Caco-2 (cell line): ENCODE results near the gene SAMD8. TPM values are rescaled to one million over a fixed set of nuclear protein-coding genes. Genes with fewer than 3 reads are reported as not detected.
A peak's percentile ranks its signal among the peaks of the same experiment; 100 is the strongest.
"Not testable (repeated sequence)": the region's sequence is repeated elsewhere in the genome, so short reads cannot be mapped to it uniquely, and the experiment has no call there.

Source experiments
- BruUV-seq: library from RNA; stranded (reverse); fragments of 400-500 nt; replicated peaks from 2 replicates; lab custom pipeline; 2021; lab: Mats Ljungman, UMichigan
- CTCF ChIA-PET: fragments of 300-600 bp; sonication (Branson Sonifier 250); formaldehyde crosslinking; loops from one replicate; lab custom pipeline; 2022; ENCODE audit warnings: antibody characterized with exemption; lab: Charles Lee
- POLR2A ChIA-PET: fragments of 300-600 bp; sonication (Branson Sonifier 250); formaldehyde crosslinking; loops from one replicate; lab custom pipeline; 2022; ENCODE audit warnings: antibody characterized with exemption; lab: Charles Lee
- DNase-seq, 2 experiments: peaks; one replicate each; pipeline versions ENCODE4 v3.0.0 to v3.0.0-alpha.2; 2020 to 2022
- H3K27me3 ChIP-seq: replicated peaks from 2 replicates; pipeline ENCODE4 v1.6.0; 2011; ENCODE audit warnings: low read length; ENCODE audit not compliant: control insufficient read depth, insufficient read depth
- H3K36me3 ChIP-seq: 2 replicates; pipeline ENCODE4 v1.5.1; 2011; ENCODE audit warnings: low read length; ENCODE audit not compliant: control insufficient read depth, insufficient read depth
- H3K4me1 ChIP-seq: fragments of 250-450 bp; sonication (Bioruptor Pico); 2 replicates; pipeline ENCODE4 v1.5.1; 2020; ENCODE audit warnings: mild to moderate bottlenecking
- H3K4me3 ChIP-seq: 2 replicates; pipeline ENCODE4 v1.5.1; 2011; ENCODE audit warnings: low read depth, mild to moderate bottlenecking, control low read depth, low read length
- H3K9me3 ChIP-seq: fragments of 250-450 bp; sonication (Bioruptor Pico); 2 replicates; pipeline ENCODE4 v1.5.1; 2020; ENCODE audit warnings: mild to moderate bottlenecking, moderate library complexity
- H3K27ac Mint-ChIP-seq: one replicate; pipeline ENCODE4 v1.8.0; 2022; ENCODE audit warnings: mixed read lengths; ENCODE audit not compliant: unreplicated experiment
- H3K27me3 Mint-ChIP-seq: one replicate; pipeline ENCODE4 v1.8.0; 2022; ENCODE audit warnings: mixed read lengths; ENCODE audit not compliant: insufficient read depth, unreplicated experiment
- H3K36me3 Mint-ChIP-seq: one replicate; pipeline ENCODE4 v1.8.0; 2022; ENCODE audit warnings: mild to moderate bottlenecking, mixed read lengths; ENCODE audit not compliant: insufficient read depth, unreplicated experiment
- H3K4me1 Mint-ChIP-seq: one replicate; pipeline ENCODE4 v1.8.0; 2022; ENCODE audit warnings: low read depth, mixed read lengths; ENCODE audit not compliant: unreplicated experiment
- H3K4me3 Mint-ChIP-seq: one replicate; pipeline ENCODE4 v1.8.0; 2022; ENCODE audit warnings: mild to moderate bottlenecking, moderate library complexity, mixed read lengths; ENCODE audit not compliant: unreplicated experiment
- H3K9me3 Mint-ChIP-seq: one replicate; pipeline ENCODE4 v1.8.0; 2022; ENCODE audit warnings: mixed read lengths; ENCODE audit not compliant: unreplicated experiment
- CTCF ChIP-seq, 2 experiments: fragments of 200-600 bp in 1 of 2; IDR thresholded peaks; 1 replicate in 1 of 2; 2 replicates in 1 of 2; pipeline versions ENCODE4 v1.5.1 to v1.8.0; 2011 to 2022; ENCODE audit warnings: antibody characterized with exemption in 1 of 2, control low read depth in 1 of 2, inconsistent platforms in 1 of 2, low read depth in 1 of 2, low read length in 1 of 2, mild to moderate bottlenecking in 1 of 2, moderate library complexity in 1 of 2; ENCODE audit not compliant: insufficient read depth in 1 of 2, severe bottlenecking in 1 of 2, unreplicated experiment in 1 of 2
- intact Hi-C: fragments of 100-400 bp; cut with micrococcal nuclease; formaldehyde crosslinking; loops from one replicate; pipeline ENCODE4 v1.10.0; 2022; ENCODE audit not compliant: unreplicated experiment
- total RNA-seq: library from RNA; stranded (reverse); gene quantifications from 2 replicates; pipeline ENCODE4 v1.2.3, GENCODE V29; 2022

Gene SAMD8
- total RNA-seq, 1 experiment from 2014 or later: 25.2 TPM

DNA sequence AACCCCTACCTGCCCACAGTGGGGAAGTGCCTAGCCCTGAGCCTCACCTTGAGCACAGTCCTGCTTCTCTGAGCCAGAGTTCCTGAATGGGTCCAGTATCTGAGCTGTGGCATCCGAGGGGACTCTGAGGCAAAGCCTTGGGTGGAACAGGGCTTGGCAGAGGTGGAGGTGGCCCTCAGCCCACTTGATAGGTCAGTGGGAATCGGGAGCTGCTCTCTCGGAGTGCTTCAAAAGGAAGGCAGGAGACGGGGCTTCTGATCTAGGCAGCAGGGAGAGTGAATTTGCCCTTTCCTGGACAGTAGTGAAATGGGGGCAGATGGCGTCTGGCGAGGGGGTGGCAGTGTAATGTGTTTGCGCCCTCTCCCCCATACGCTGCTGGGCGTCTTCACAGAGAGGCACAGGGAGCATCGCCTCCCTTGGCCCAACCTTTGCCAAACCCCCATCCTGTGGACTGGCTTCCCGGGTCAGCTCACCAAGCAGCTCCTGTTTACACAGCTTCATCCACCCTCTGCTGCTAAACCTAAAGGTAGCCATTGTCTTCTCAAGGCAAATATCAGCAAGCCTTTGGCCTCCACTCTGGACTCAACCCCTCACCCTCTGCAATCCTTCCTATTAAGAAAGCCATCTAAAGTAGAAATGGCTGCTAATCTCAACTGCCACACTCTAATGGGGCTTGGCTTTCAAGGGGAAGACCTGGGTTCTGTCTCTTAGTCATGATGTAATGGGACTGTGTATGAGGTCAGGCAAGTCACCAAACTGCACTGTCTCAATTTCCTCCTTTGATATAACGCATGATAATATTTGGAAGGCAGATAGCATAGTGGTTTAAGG, 78.0 kb downstream of the SAMD8 start:
- no peak for TF ChIP-seq CTCF (IDR thresholded peaks at IDR 0.05; ENCODE audit: insufficient read depth in 1 of 2, low read depth in 1 of 2, low read length in 1 of 2, severe bottlenecking in 1 of 2, unreplicated experiment in 1 of 2)
- Mint-ChIP-seq H3K4me1 (peaks cover 19% of the 10 kb centered on the region), H3K4me3 (no peak overlapping the region), H3K27ac (peak overlapping the region; percentile 39), H3K27me3 (no peaks in the 10 kb centered on the region), H3K36me3 (peaks cover 12% of the 10 kb centered on the region), H3K9me3 (no peaks in the 10 kb centered on the region)
- intact Hi-C loops: no loop called here
- H3K9me3 ChIP-seq: no peaks in the 10 kb centered on the region
- H3K27me3 ChIP-seq: no peaks in the 10 kb centered on the region
- no TSS peak for BruUV-seq
- peaks cover 34% of the 10 kb centered on the region for H3K4me1 ChIP-seq
- ChIA-PET POLR2A (interaction anchor here (1.8 kb wide), 1 partner anchor 22 kb away, joined by 4 read pairs; the partner anchor contains the start of gene VDAC2), CTCF (interaction anchor here (1.2 to 5.4 kb wide), 3 partner anchors 21 to 45 kb away, joined by 7 to 108 read pairs (median 27); partner anchors contain the start of genes COMTD1 and VDAC2)
- no peak for DNase-seq
- no peak overlapping the region for H3K4me3 ChIP-seq
- peaks cover 2% of the 10 kb centered on the region; the same call in 1 of the 2 replicates for H3K36me3 ChIP-seq

GRCh38 chr10:75191821-75192568, 80.5 kb downstream of the SAMD8 start:
- TF ChIP-seq CTCF (IDR thresholded peaks at IDR 0.05; ENCODE audit: insufficient read depth in 1 of 2, low read depth in 1 of 2, low read length in 1 of 2, severe bottlenecking in 1 of 2, unreplicated experiment in 1 of 2): peak in 1 of 2 experiments; percentile 26
- H3K27me3 Mint-ChIP-seq: no peaks in the 10 kb centered on the region
- H3K4me1 ChIP-seq: peaks cover 26% of the 10 kb centered on the region
- intact Hi-C loops: loop anchor here (1.0 kb wide), 1 partner anchor 18 kb away; the partner anchor contains the start of gene VDAC2
- peak overlapping the region; percentile 76 for H3K27ac Mint-ChIP-seq
- no peaks in the 10 kb centered on the region for H3K27me3 ChIP-seq
- peaks cover 6% of the 10 kb centered on the region for H3K4me1 Mint-ChIP-seq
- H3K36me3 Mint-ChIP-seq: peaks cover 17% of the 10 kb centered on the region
- peaks cover 2% of the 10 kb centered on the region for H3K36me3 ChIP-seq
- ChIA-PET CTCF (interaction anchor here (0.7 kb wide), 1 partner anchor 44 kb away, joined by 3 read pairs; the partner anchor contains the start of gene COMTD1), POLR2A (interaction anchor here (0.6 kb wide), 1 partner anchor 18 kb away, joined by 4 read pairs; no protein-coding TSS in a partner anchor)
- peak overlapping the region; percentile 67 for H3K4me3 Mint-ChIP-seq
- no peaks in the 10 kb centered on the region for H3K9me3 Mint-ChIP-seq
- peak; percentile 73 for DNase-seq
- H3K4me3 ChIP-seq: 0 out of 2 replicates have a peak overlapping the region, but pooled peaks have one; percentile 2
- H3K9me3 ChIP-seq: no peaks in the 10 kb centered on the region
- BruUV-seq: TSS peak; percentile 21

GRCh38 chr10:75194625-75195024, 83.2 kb downstream of the SAMD8 start:
- H3K27ac Mint-ChIP-seq, CTCF ChIA-PET, H3K4me3 Mint-ChIP-seq, H3K4me1 ChIP-seq, H3K9me3 ChIP-seq, H3K36me3 ChIP-seq, BruUV-seq, H3K9me3 Mint-ChIP-seq, H3K27me3 ChIP-seq, DNase-seq, H3K4me1 Mint-ChIP-seq, POLR2A ChIA-PET, intact Hi-C loops, H3K4me3 ChIP-seq, H3K27me3 Mint-ChIP-seq: not testable (repeated sequence)
- H3K36me3 Mint-ChIP-seq: peaks cover 17% of the 10 kb centered on the region
